Kidney (tissue), 14 donors: Measurements from ENCODE around the gene CDH11. TPM values are rescaled to one million over a fixed set of nuclear protein-coding genes. Genes with fewer than 3 reads are reported as not detected.
A peak's percentile ranks its signal among the peaks of the same experiment; 100 is the strongest.

Experiments
- DNase-seq, 5 donors: peaks; one replicate each; pipeline ENCODE4 v3.0.0-alpha.2; 2013 to 2020
- FAIRE-seq: peaks from 2 replicates; lab custom pipeline; 2012; peaks lifted over from hg19 to GRCh38; lab: Jason Lieb, UNC
- H3K27ac ChIP-seq, 2 donors: one replicate each; pipeline ENCODE4 v1.7.0; 2013; ENCODE audit warnings: low read depth in 2 of 2, low read length in 2 of 2, inconsistent platforms in 1 of 2
- H3K27me3 ChIP-seq: one replicate; pipeline ENCODE4 v1.7.1; 2013; ENCODE audit warnings: low read length, inconsistent platforms; ENCODE audit not compliant: control insufficient read depth, insufficient read depth
- H3K36me3 ChIP-seq, 3 donors: one replicate each; pipeline versions ENCODE4 v1.7.0 to v1.7.1; 2013; ENCODE audit warnings: low read length in 3 of 3, control low read depth in 1 of 3, inconsistent platforms in 1 of 3; ENCODE audit not compliant: insufficient read depth in 3 of 3, control insufficient read depth in 2 of 3
- H3K4me1 ChIP-seq, 3 donors: one replicate each; pipeline versions ENCODE4 v1.7.0 to v1.7.1; 2013; ENCODE audit warnings: low read length in 3 of 3, inconsistent platforms in 1 of 3, low read depth in 1 of 3; ENCODE audit not compliant: control insufficient read depth in 2 of 3, insufficient read depth in 2 of 3
- H3K4me3 ChIP-seq, 3 donors: one replicate each; pipeline versions ENCODE4 v1.7.0 to v1.8.1; 2013; ENCODE audit warnings: low read length in 3 of 3, control low read depth in 1 of 3, inconsistent platforms in 1 of 3
- H3K9ac ChIP-seq, 3 donors: one replicate each; pipeline versions ENCODE4 v1.7.0 to v1.7.1; 2013; ENCODE audit warnings: low read length in 3 of 3, control low read depth in 1 of 3, inconsistent platforms in 1 of 3
- H3K9me3 ChIP-seq, 3 donors: one replicate each; pipeline versions ENCODE4 v1.7.0 to v1.7.1; 2013; ENCODE audit warnings: low read length in 3 of 3, control low read depth in 1 of 3, inconsistent platforms in 1 of 3; ENCODE audit not compliant: control insufficient read depth in 2 of 3, insufficient read depth in 1 of 3
- CTCF ChIP-seq: IDR thresholded peaks from 3 replicates; pipeline ENCODE4 v1.5.1; 2012; ENCODE audit warnings: mild to moderate bottlenecking, moderate library complexity, borderline replicate concordance; ENCODE audit not compliant: insufficient read depth; ENCODE audit errors: extremely low read depth
- intact Hi-C: fragments of 100-400 bp; cut with DNase I; formaldehyde crosslinking; loops from one replicate; pipeline ENCODE4 v1.11.1; 2022
- polyA plus RNA-seq: library from polyadenylated mRNA; stranded (reverse); fragments of 350-450 nt; fragmentation: Illumina TruSeq; extraction: RNeasy Lipid Tissue Mini Kit (QIAGEN cat#74804); gene quantifications from one replicate; pipeline ENCODE4 v1.2.3, GENCODE V29; 2014; ENCODE audit warnings: low read depth, low replicate concordance; ENCODE audit not compliant: insufficient read depth
- total RNA-seq: library from RNA; stranded (reverse); fragmentation: NEBNext Ultra II Directional; extraction: Animal tissue kit (Norgen Biotek cat#: 25700); gene quantifications from one replicate; pipeline ENCODE4 v1.2.1, GENCODE V29; 2021
- donor health status: control.
- donor health status: control.
- donor health status: control.
- donor health status: control.
- donor health status: control.
- donor health status: DM: yes; HTN: yes; CAD: no.
- donor health status: Normal renal cell carcinoma (clear cell type).

The CDH11 gene
- total and polyA plus RNA-seq, 2 donors from 2014 or later, result 3.0 to 44.9 TPM

- H3K9ac ChIP-seq, result no peak overlapping the region
- FAIRE-seq (no peak), DNase-seq (peak in 1 of 5 donors; percentile 27)
- no peak overlapping the region for H3K27ac ChIP-seq
- H3K4me1 ChIP-seq, result no peaks in the 10 kb centered on the region
- intact Hi-C loops, result no loop called here
- no peak overlapping the region for H3K4me3 ChIP-seq
- no peak for TF ChIP-seq CTCF
- H3K9me3 ChIP-seq, result no peaks in the 10 kb centered on the region
- no peaks in the 10 kb centered on the region for H3K27me3 ChIP-seq
- no peaks in the 10 kb centered on the region for H3K36me3 ChIP-seq
These were observed 84.3 kb downstream of the CDH11 start for GRCh38 chr16:65037556-65037955.

GRCh38 chr16:65034915-65035314 is 86.9 kb downstream of the CDH11 start:
- Histone ChIP-seq H3K27me3 (no peaks in the 10 kb centered on the region), H3K4me1 (no peaks in the 10 kb centered on the region), H3K9ac (no peak overlapping the region), H3K4me3 (no peak overlapping the region), H3K27ac (no peak overlapping the region), H3K9me3 (no peaks in the 10 kb centered on the region), H3K36me3 (no peaks in the 10 kb centered on the region)
- intact Hi-C loops, result no loop called here
- FAIRE-seq (no peak), DNase-seq (no peak)
- no peak for TF ChIP-seq CTCF

GRCh38 chr16:65032387-65032786 is 89.5 kb downstream of the CDH11 start:
- no peak for DNase-seq
- Histone ChIP-seq H3K9me3 (no peaks in the 10 kb centered on the region), H3K4me1 (no peaks in the 10 kb centered on the region), H3K9ac (no peak overlapping the region), H3K27ac (no peak overlapping the region), H3K36me3 (no peaks in the 10 kb centered on the region), H3K27me3 (no peaks in the 10 kb centered on the region), H3K4me3 (no peak overlapping the region)
- no peak for TF ChIP-seq CTCF
- intact Hi-C loops, result no loop called here
- FAIRE-seq, result no peak

GRCh38 chr16:65024767-65025178 is 97.1 kb downstream of the CDH11 start:
- H3K9ac ChIP-seq, result no peak overlapping the region
- no peak for FAIRE-seq

More at GRCh38 chr16:65024767-65025178, 97.1 kb downstream of the CDH11 start:
- H3K27me3 ChIP-seq, result no peaks in the 10 kb centered on the region
- intact Hi-C loops, result no loop called here
- no peaks in the 10 kb centered on the region for H3K36me3 ChIP-seq
- no peak overlapping the region for H3K4me3 ChIP-seq
- H3K9me3 ChIP-seq, result no peaks in the 10 kb centered on the region
- H3K4me1 ChIP-seq, result no peaks in the 10 kb centered on the region
- no peak overlapping the region for H3K27ac ChIP-seq
- no peak for TF ChIP-seq CTCF
- DNase-seq, result no peak
